Fibroblast of skin of right quadriceps (primary cell): ENCODE measurements around the gene BCHE.

Experiments
- DNase-seq: peaks from one replicate; pipeline ENCODE4 v3.0.0-alpha.2; 2013

Gene BCHE

GRCh38 chr3:165837058-165837525 is at the start of gene BCHE:
Gene BCHE, minus strand, starts transcription at chr3:165837423. Its CDS starts 6,390 bp downstream, at chr3:165831033.
- peak; percentile 76 for DNase-seq

GRCh38 chr3:165885558-165886270 is 48.5 kb upstream of the BCHE start:
- DNase-seq, result no peak

GRCh38 chr3:165884518-165884917 is 47.3 kb upstream of the BCHE start:
- no peak for DNase-seq

GRCh38 chr3:165883863-165884478 is 46.7 kb upstream of the BCHE start:
- DNase-seq, result no peak

GRCh38 chr3:165883117-165883516 is 45.9 kb upstream of the BCHE start:
- DNase-seq, result no peak

- no peak for DNase-seq
Measured at GRCh38 chr3:165875644-165876043, 38.4 kb upstream of the BCHE start.

GRCh38 chr3:165874663-165875489 is 37.7 kb upstream of the BCHE start:
- DNase-seq, result no peak

GRCh38 chr3:165868088-165868487 is 30.9 kb upstream of the BCHE start:
- no peak for DNase-seq

- no peak for DNase-seq
Measured at GRCh38 chr3:165859061-165859460, 21.8 kb upstream of the BCHE start.

GRCh38 chr3:165855581-165855980 is 18.4 kb upstream of the BCHE start:
- peak; percentile 78 for DNase-seq

GRCh38 chr3:165854696-165855095 is 17.5 kb upstream of the BCHE start:
- peak; percentile 18 for DNase-seq

GRCh38 chr3:165852711-165853110 is 15.5 kb upstream of the BCHE start:
- DNase-seq, result peak; percentile 69

GRCh38 chr3:165852191-165852590 is 15.0 kb upstream of the BCHE start:
- DNase-seq, result no peak

GRCh38 chr3:165846056-165846455 is 8.8 kb upstream of the BCHE start:
- DNase-seq, result no peak

- peak; percentile 3 for DNase-seq
Measured at GRCh38 chr3:165839296-165840076, 2.3 kb upstream of the BCHE start.

- DNase-seq, result no peak
Measured at GRCh38 chr3:165837801-165838200, 578 bp upstream of the BCHE start.

- no peak for DNase-seq
Measured at GRCh38 chr3:165835431-165835830, 1.8 kb downstream of the BCHE start.

- peak; percentile 6 for DNase-seq
Measured at GRCh38 chr3:165830746-165831145, 6.5 kb downstream of the BCHE start.

GRCh38 chr3:165827883-165828282 is 9.3 kb downstream of the BCHE start:
- DNase-seq, result no peak

GRCh38 chr3:165827233-165827632 is 10.0 kb downstream of the BCHE start:
- no peak for DNase-seq

GRCh38 chr3:165820671-165821123 is 16.5 kb downstream of the BCHE start:
- DNase-seq, result no peak

- peak; percentile 4 for DNase-seq
Measured at GRCh38 chr3:165817160-165817709, 20.0 kb downstream of the BCHE start.
